Activated naive CD4-positive, alpha-beta T cell treated with anti-CD3 and anti-CD28 coated beads, Interleukin-2, amount 50 U/mL, for 24 hours (primary cell): ENCODE data around the gene TMEM252.

Source experiments
- H3K27ac Mint-ChIP-seq: one replicate; pipeline ENCODE4 v1.8.0; 2021; ENCODE audit warnings: mild to moderate bottlenecking, mixed read lengths
- H3K27me3 Mint-ChIP-seq: one replicate; pipeline ENCODE4 v1.8.0; 2021; ENCODE audit warnings: mixed read lengths
- H3K36me3 Mint-ChIP-seq: one replicate; pipeline ENCODE4 v1.8.0; 2021; ENCODE audit warnings: mixed read lengths
- H3K4me1 Mint-ChIP-seq: one replicate; pipeline ENCODE4 v1.8.0; 2021; ENCODE audit warnings: mixed read lengths
- H3K4me3 Mint-ChIP-seq: one replicate; pipeline ENCODE4 v1.8.0; 2021; ENCODE audit warnings: mild to moderate bottlenecking, mixed read lengths
- H3K9me3 Mint-ChIP-seq: one replicate; pipeline ENCODE4 v1.8.0; 2021; ENCODE audit warnings: mixed read lengths

The TMEM252 gene

DNA sequence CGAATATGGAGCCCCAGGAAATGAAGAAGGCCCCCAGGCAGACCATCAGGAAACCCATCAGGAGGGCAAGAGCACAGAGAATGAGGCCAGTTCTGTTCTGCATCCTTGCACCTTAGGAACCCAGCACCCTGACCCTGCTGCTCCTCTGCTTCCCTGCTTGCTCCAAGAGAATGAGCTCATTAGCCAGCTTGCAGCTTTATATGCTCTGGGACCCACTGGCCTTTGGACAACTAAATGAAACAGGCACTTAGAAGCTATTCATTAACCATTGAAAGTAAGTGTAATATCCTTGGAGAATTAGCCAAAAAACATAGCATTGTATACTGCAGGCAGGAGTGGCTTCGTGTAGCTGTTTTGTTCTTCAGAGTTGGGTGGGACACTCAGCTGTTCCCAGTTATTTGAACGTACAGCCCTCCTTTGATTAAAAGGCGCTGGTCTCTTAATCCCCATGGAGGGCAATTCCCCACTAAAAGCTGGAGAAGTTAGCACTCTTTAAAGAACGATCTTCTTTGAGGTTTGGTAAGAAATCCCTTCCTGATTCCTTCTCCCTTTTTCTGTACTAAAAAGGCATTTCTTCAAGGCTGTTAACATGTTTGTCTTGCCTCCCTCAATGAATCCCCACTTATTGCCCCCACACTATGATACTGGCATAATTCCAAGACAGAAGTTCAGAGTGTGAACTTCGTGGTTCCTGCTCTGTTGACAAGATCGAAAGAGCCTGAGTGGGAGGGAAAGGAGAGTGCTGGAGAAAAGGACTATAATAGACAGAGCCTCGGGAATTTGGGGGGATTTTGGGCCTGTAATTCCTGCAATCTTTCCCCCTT is at the start of gene TMEM252:
Gene TMEM252 (minus strand): TSS at position 172 of the 824 bp plus-strand sequence. CDS start 69 bp downstream, at position 103.
- Mint-ChIP-seq H3K4me1 (no peaks in the 10 kb centered on the region), H3K36me3 (no peaks in the 10 kb centered on the region), H3K27ac (no peak within 1 kb of the TSS), H3K4me3 (no peak within 1 kb of the TSS), H3K27me3 (peaks cover 9% of the 10 kb centered on the region), H3K9me3 (no peaks in the 10 kb centered on the region)

GRCh38 chr9:68585034-68585761 is 44.5 kb upstream of the TMEM252 start:
- H3K4me3 Mint-ChIP-seq, result no peak overlapping the region
- H3K36me3 Mint-ChIP-seq, result no peaks in the 10 kb centered on the region
- no peaks in the 10 kb centered on the region for H3K9me3 Mint-ChIP-seq
- no peak overlapping the region for H3K27ac Mint-ChIP-seq
- no peaks in the 10 kb centered on the region for H3K4me1 Mint-ChIP-seq
- no peaks in the 10 kb centered on the region for H3K27me3 Mint-ChIP-seq

DNA sequence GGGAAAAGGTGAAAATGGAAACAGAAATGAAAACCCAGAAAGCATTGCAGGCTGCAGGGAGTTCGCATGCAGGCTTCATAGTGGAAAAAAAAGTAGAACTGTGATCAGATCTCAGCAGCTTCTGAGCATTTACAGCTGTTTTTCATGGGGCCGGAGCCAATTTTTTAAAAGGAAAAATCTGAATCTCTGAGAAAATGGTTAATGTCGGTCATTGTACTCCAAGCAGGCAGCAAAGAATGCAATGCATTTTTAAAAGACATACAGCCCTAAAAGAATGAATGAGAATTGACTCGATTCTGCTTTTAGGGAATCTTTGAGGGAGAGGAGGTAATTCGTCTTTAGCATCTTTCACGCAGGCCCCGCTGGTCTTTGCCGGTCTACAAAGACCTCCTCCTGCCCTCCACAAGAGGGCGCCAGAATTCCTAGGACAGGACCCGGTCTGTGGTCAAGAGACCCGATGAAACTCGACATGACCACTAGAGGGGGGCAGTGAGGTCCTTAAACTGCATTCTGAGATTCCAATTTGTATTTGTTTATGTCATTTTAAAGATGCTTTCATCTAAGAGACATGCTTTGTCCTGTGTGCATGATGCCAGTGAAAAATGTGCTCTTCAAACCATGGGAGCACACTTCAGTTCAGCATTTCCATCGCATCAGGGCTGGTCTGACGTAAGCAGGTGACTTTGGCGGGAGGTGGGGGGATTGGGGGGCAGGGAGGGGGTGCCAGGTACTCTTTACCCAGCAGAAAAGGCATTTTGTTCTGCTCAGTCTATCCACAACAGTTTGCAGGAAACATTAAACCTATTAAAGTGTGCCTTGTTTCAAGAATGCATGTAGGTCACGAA is 43.7 kb upstream of the TMEM252 start:
- no peaks in the 10 kb centered on the region for H3K4me1 Mint-ChIP-seq

DNA sequence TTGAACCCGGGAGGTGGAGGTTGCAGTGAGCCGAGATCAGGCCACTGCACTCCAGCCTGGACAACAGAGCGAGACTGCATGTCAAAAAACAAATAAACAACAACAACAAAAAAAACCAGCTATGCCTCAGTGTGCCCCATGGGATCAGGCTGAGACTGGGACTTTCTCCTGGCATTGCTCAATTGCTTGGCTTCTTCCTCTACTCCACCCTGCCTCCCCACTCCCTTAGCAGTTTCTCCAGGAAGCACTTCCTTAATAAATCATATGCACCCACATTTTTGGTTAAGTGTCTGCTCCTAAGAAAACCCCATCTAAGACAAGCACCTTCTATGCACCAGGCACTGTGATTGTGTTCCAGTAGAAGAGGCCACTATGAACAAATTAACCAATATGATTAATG is 41.0 kb upstream of the TMEM252 start:
- Mint-ChIP-seq H3K4me3 (no peak overlapping the region), H3K9me3 (no peaks in the 10 kb centered on the region), H3K27me3 (no peaks in the 10 kb centered on the region), H3K4me1 (no peaks in the 10 kb centered on the region), H3K27ac (no peak overlapping the region), H3K36me3 (no peaks in the 10 kb centered on the region)

More for the DNA sequence above, 43.7 kb upstream of the TMEM252 start:
- Mint-ChIP-seq H3K27me3 (no peaks in the 10 kb centered on the region), H3K4me3 (no peak overlapping the region), H3K27ac (no peak overlapping the region), H3K9me3 (no peaks in the 10 kb centered on the region), H3K36me3 (no peaks in the 10 kb centered on the region)

- Mint-ChIP-seq H3K36me3 (no peaks in the 10 kb centered on the region), H3K27me3 (no peaks in the 10 kb centered on the region), H3K4me1 (no peaks in the 10 kb centered on the region), H3K4me3 (no peak overlapping the region), H3K9me3 (no peaks in the 10 kb centered on the region), H3K27ac (no peak overlapping the region)
Measured at GRCh38 chr9:68577774-68578591, 37.3 kb upstream of the TMEM252 start.

- Mint-ChIP-seq H3K36me3 (no peaks in the 10 kb centered on the region), H3K9me3 (peaks cover 5% of the 10 kb centered on the region), H3K4me1 (no peaks in the 10 kb centered on the region), H3K4me3 (no peak overlapping the region), H3K27ac (no peak overlapping the region), H3K27me3 (peaks cover 3% of the 10 kb centered on the region)
Measured at GRCh38 chr9:68575817-68576216, 35.1 kb upstream of the TMEM252 start.

DNA sequence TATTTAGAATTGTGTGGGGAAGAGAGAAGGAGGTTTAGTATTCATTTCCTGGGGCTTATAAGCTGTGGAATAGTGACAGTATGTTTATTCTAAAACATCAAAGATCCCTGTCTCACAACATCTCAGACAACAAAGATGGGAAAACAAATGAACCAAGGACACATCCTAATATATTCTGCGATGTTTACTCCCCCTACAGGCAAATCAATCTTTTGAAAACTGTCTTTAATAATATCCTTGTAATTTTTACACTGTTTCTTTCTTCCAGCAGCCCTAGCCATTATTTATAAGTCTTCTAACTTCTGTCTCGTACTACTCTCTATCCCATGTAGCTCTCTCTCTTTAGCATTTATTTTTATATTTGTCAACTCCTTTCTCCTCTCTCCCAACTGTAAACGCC is 33.5 kb upstream of the TMEM252 start:
- Mint-ChIP-seq H3K36me3 (no peaks in the 10 kb centered on the region), H3K4me1 (no peaks in the 10 kb centered on the region)

GRCh38 chr9:68567565-68567964 is 26.9 kb upstream of the TMEM252 start:
- Mint-ChIP-seq H3K4me1 (no peaks in the 10 kb centered on the region), H3K27me3 (peaks cover 16% of the 10 kb centered on the region), H3K36me3 (no peaks in the 10 kb centered on the region), H3K4me3 (no peak overlapping the region), H3K9me3 (peaks cover 5% of the 10 kb centered on the region), H3K27ac (no peak overlapping the region)

More for the DNA sequence above, 33.5 kb upstream of the TMEM252 start:
- H3K27ac Mint-ChIP-seq, result no peak overlapping the region
- H3K9me3 Mint-ChIP-seq, result peaks cover 5% of the 10 kb centered on the region
- H3K4me3 Mint-ChIP-seq, result no peak overlapping the region
- H3K27me3 Mint-ChIP-seq, result peaks cover 3% of the 10 kb centered on the region

GRCh38 chr9:68562461-68562860 is 21.8 kb upstream of the TMEM252 start:
- Mint-ChIP-seq H3K9me3 (no peaks in the 10 kb centered on the region), H3K36me3 (no peaks in the 10 kb centered on the region), H3K27ac (no peak overlapping the region), H3K27me3 (peaks cover 15% of the 10 kb centered on the region), H3K4me1 (peaks cover 8% of the 10 kb centered on the region), H3K4me3 (no peak overlapping the region)

- Mint-ChIP-seq H3K4me1 (peaks cover 8% of the 10 kb centered on the region), H3K27ac (no peak overlapping the region), H3K36me3 (no peaks in the 10 kb centered on the region), H3K9me3 (no peaks in the 10 kb centered on the region), H3K27me3 (peaks cover 15% of the 10 kb centered on the region), H3K4me3 (no peak overlapping the region)
Measured at GRCh38 chr9:68560071-68560844, 19.6 kb upstream of the TMEM252 start.

DNA sequence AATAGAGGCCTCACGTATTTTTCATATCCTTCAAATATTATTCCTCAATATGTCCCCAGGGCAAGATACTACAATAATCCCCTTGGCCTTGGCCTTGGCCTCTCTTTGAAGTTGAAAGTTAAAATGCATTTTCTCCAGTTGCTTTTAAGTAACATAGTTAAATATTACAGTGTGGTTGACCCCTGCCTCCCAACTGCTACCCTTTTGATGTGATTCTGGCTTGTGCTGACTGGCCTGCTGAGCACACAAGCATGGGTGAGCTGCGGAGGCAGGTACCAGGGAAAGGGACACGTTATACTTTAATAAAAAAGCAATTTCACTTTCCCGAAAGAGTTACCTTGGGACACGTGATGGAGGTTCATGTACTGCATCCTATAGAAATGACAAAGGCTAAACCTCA is 17.9 kb upstream of the TMEM252 start:
- Mint-ChIP-seq H3K27me3 (peaks cover 20% of the 10 kb centered on the region), H3K36me3 (no peaks in the 10 kb centered on the region), H3K9me3 (no peaks in the 10 kb centered on the region), H3K4me3 (no peak overlapping the region), H3K27ac (no peak overlapping the region), H3K4me1 (peaks cover 8% of the 10 kb centered on the region)

GRCh38 chr9:68555437-68556150 is 14.9 kb upstream of the TMEM252 start:
- Mint-ChIP-seq H3K9me3 (no peaks in the 10 kb centered on the region), H3K36me3 (no peaks in the 10 kb centered on the region), H3K4me1 (peaks cover 5% of the 10 kb centered on the region), H3K27ac (no peak overlapping the region), H3K4me3 (no peak overlapping the region), H3K27me3 (peaks cover 9% of the 10 kb centered on the region)

DNA sequence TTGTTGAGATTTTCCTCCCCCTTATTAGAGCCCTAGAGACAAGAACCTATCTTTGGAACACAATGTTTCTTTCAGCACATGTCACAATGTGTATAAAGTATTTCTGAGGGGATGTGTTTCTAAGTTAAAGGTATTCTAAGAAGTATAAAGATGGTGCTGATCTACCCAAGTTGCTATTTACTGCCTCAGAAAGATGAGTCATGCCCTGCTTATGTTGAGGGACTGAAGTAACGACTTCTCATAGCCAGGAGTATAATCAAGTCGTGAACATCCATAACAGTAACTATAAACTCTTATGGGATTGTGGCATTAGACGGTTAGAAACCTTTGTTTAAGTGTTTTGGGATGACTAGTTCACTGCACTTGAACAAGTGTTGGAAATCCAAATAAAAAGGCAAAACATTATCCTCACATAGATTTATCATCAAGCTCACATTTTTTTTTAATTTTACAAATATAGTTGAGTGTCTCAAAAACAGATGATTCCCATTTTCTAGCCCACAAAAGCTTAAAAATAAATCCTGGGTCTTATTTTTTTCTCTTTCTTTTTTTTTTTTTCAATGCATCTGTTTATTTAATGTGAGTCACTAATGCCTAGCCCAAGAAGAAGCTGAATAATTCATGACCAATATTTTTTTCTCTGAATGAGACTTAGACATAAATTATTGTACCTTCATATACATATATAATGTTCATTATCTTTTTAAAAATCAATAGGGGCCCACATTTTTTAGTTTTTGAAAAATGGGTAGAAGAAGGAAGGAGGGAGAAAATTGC is 12.2 kb upstream of the TMEM252 start:
- Mint-ChIP-seq H3K4me3 (no peak overlapping the region), H3K36me3 (no peaks in the 10 kb centered on the region), H3K4me1 (no peaks in the 10 kb centered on the region), H3K27me3 (peaks cover 8% of the 10 kb centered on the region), H3K27ac (no peak overlapping the region), H3K9me3 (no peaks in the 10 kb centered on the region)
